ENCODE data around the gene CNTROB. TPM values are rescaled to one million over a fixed set of nuclear protein-coding genes. Genes with fewer than 3 reads are reported as not detected.

CNTROB gene
- total and polyA plus RNA-seq, 2 of the 4 experiments (the other 2 are of a cell fraction), result 12.7 to 26.4 TPM

DNA sequence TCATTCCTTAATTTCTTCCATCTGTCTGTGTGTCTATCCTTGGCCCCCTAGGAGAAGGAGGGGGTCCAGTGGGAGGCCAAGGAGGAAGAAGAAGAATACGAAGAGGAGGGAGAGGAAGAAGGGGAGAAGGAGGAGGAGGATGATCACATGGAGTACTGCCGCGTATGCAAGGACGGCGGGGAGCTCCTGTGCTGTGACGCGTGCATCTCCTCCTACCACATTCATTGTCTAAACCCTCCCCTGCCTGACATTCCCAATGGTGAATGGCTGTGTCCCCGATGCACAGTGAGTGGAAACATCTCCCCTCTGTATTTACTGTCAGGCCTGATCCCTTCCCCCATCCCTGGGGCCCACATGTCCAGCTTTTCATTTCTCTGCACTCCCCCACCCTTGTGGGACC is 37.1 kb upstream of the CNTROB start:
- BruUV-seq (replicated peaks), result no TSS peak
- Histone ChIP-seq H2BK15ac (ENCODE audit: low read depth, low read length) (no peak overlapping the region), H3K4me3 (ENCODE audit: insufficient read depth, low read depth, low read length) (no peak overlapping the region), H3K36me3 (ENCODE audit: control insufficient read depth, insufficient read depth, low read length) (peaks cover 66% of the 10 kb centered on the region), H2BK5ac (ENCODE audit: low read depth, low read length, poor library complexity, severe bottlenecking) (no peak overlapping the region), H2BK120ac (ENCODE audit: low read depth, low read length) (no peak overlapping the region), H2AK5ac (ENCODE audit: low read depth, low read length) (no peak overlapping the region), H2AFZ (replicated peaks; ENCODE audit: low read length, poor library complexity) (no peak overlapping the region), H3K4me2 (ENCODE audit: low read depth, low read length) (no peak overlapping the region), H2BK20ac (ENCODE audit: low read depth, low read length) (no peak overlapping the region), H3K56ac (ENCODE audit: extremely low read depth, insufficient read depth, low read length) (no peak overlapping the region), H3K4me1 (ENCODE audit: control insufficient read depth, insufficient read depth, low read length) (peaks cover 2% of the 10 kb centered on the region; the same call in 1 of the 2 replicates), H3K27ac (ENCODE audit: insufficient read depth, low read length) (no peak overlapping the region), H3K4ac (ENCODE audit: low read depth, low read length) (no peak overlapping the region), H3K23ac (ENCODE audit: low read depth, low read length) (no peak overlapping the region), H3K9me1 (ENCODE audit: insufficient read depth, low read length) (peaks cover 2% of the 10 kb centered on the region; the same call in 1 of the 2 replicates), H3K18ac (ENCODE audit: low read depth, low read length) (no peak overlapping the region), H4K20me1 (ENCODE audit: insufficient read depth, low read length) (peaks cover 3% of the 10 kb centered on the region; the same call in 1 of the 2 replicates), H4K91ac (ENCODE audit: insufficient read depth, low read depth, low read length) (no peak overlapping the region), H3K27me3 (ENCODE audit: control insufficient read depth, insufficient read depth, low read length) (no peaks in the 10 kb centered on the region), H3K9ac (ENCODE audit: low read depth, low read length) (no peak overlapping the region), H4K5ac (ENCODE audit: low read depth, low read length) (no peak overlapping the region), H2AK9ac (replicated peaks; ENCODE audit: low read depth, low read length, poor library complexity) (no peak overlapping the region), H3K14ac (replicated peaks; ENCODE audit: low read depth, low read length) (no peak overlapping the region), H4K8ac (ENCODE audit: low read depth in 2 of 2, low read length in 2 of 2) (no peak overlapping the region), H3K79me1 (ENCODE audit: low read depth in 1 of 2, low read length in 2 of 2) (peaks cover under 1 to 44% of the 10 kb centered on the region in 2 experiments; a peak in 3 of 4 replicates), H3K9me3 (ENCODE audit: control insufficient read depth, insufficient read depth, low read length) (no peaks in the 10 kb centered on the region)
- DNase-seq (no peak), ATAC-seq (ENCODE audit: low read depth) (no peak)
- CTCF ChIA-PET, result no interaction called here
- WGBS, 2 experiments (ENCODE audit: extremely low coverage in 2 of 2, insufficient read length in 1 of 2), result 100% methylated on average over 3 of the region's 8 CpGs; no CpG with 5 or more reads in 1 of the 2 experiments
- no peak for TF ChIP-seq POLR2A (IDR thresholded peaks at IDR 0.05; ENCODE audit: low read depth, low read length)
- TF ChIP-seq CHD1 (IDR thresholded peaks at IDR 0.05; ENCODE audit: low read depth, low read length), result no peak
- no peak for TF ChIP-seq MAZ (IDR thresholded peaks at IDR 0.05; ENCODE audit: borderline replicate concordance, low read depth, low read length)
- no peak for TF ChIP-seq MXI1 (IDR thresholded peaks at IDR 0.05; ENCODE audit: borderline replicate concordance, low read depth, low read length)
- TF ChIP-seq BHLHE40 (IDR thresholded peaks at IDR 0.05; ENCODE audit: low read depth, low read length), result no peak
- no peak for TF ChIP-seq MAFK (IDR thresholded peaks at IDR 0.05; ENCODE audit: low read depth, low read length)
- no peak for TF ChIP-seq FOS (IDR thresholded peaks at IDR 0.05; ENCODE audit: low read depth, low read length)
- no peak for TF ChIP-seq NFE2L2 (IDR thresholded peaks at IDR 0.05; ENCODE audit: low read depth, low read length)
- TF ChIP-seq, protein P1, sequence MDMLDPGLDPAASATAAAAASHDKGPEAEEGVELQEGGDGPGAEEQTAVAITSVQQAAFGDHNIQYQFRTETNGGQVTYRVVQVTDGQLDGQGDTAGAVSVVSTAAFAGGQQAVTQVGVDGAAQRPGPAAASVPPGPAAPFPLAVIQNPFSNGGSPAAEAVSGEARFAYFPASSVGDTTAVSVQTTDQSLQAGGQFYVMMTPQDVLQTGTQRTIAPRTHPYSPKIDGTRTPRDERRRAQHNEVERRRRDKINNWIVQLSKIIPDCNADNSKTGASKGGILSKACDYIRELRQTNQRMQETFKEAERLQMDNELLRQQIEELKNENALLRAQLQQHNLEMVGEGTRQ (IDR thresholded peaks at IDR 0.05; ENCODE audit: low read depth, low read length), result no peak
- TF ChIP-seq, protein P2, sequence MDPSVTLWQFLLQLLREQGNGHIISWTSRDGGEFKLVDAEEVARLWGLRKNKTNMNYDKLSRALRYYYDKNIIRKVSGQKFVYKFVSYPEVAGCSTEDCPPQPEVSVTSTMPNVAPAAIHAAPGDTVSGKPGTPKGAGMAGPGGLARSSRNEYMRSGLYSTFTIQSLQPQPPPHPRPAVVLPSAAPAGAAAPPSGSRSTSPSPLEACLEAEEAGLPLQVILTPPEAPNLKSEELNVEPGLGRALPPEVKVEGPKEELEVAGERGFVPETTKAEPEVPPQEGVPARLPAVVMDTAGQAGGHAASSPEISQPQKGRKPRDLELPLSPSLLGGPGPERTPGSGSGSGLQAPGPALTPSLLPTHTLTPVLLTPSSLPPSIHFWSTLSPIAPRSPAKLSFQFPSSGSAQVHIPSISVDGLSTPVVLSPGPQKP (IDR thresholded peaks at IDR 0.05; ENCODE audit: borderline replicate concordance, low read depth, low read length), result no peak
- TF ChIP-seq RAD21 (IDR thresholded peaks at IDR 0.05; ENCODE audit: low read length), result no peak
- no peak for TF ChIP-seq SMC3 (IDR thresholded peaks at IDR 0.05; ENCODE audit: low read depth, low read length)
- dilution Hi-C loops (cut with HindIII; ENCODE audit: low sequenced_read_pairs, unreplicated experiment) (no loop called here), intact Hi-C loops (cut with micrococcal nuclease) (loop anchor here (5.0 kb wide), 2 partner anchors 73 to 153 kb away; no protein-coding TSS in a partner anchor), in situ Hi-C loops (cut with MboI; ENCODE audit: low sequenced_read_pairs) (loop anchor here (5.0 kb wide), 1 partner anchor 33 kb away; no protein-coding TSS in a partner anchor)
- POLR2A ChIA-PET (ENCODE audit: unreplicated experiment), result no interaction called here
